Measurements from ENCODE around the gene ALCAM.

ALCAM gene

GRCh38 chr3:105525531-105525930 lies 158.8 kb downstream of the ALCAM start:
- no peak for DNase-seq

GRCh38 chr3:105526360-105527111 lies 159.8 kb downstream of the ALCAM start:
- peak in 16 of 56 donors; percentile 14 to 70 (median 38) for DNase-seq

- no peak for DNase-seq
These were observed 160.8 kb downstream of the ALCAM start for GRCh38 chr3:105527535-105527934.

- DNase-seq: no peak
These were observed 161.2 kb downstream of the ALCAM start for GRCh38 chr3:105527949-105528348.

GRCh38 chr3:105528955-105529354 lies 162.2 kb downstream of the ALCAM start:
- DNase-seq: no peak

- no peak for DNase-seq
These were observed 162.7 kb downstream of the ALCAM start for GRCh38 chr3:105529456-105529855.

GRCh38 chr3:105532251-105532650 lies 165.5 kb downstream of the ALCAM start:
- DNase-seq: no peak

- no peak for DNase-seq
These were observed 167.3 kb downstream of the ALCAM start for GRCh38 chr3:105533960-105534359.

GRCh38 chr3:105534491-105534890 lies 167.8 kb downstream of the ALCAM start:
- no peak for DNase-seq

GRCh38 chr3:105537371-105538080 lies 170.8 kb downstream of the ALCAM start:
- no peak for DNase-seq

GRCh38 chr3:105538483-105538882 lies 171.8 kb downstream of the ALCAM start:
- no peak for DNase-seq

GRCh38 chr3:105539897-105540296 lies 173.2 kb downstream of the ALCAM start:
- no peak for DNase-seq

- DNase-seq: no peak
These were observed 175.7 kb downstream of the ALCAM start for GRCh38 chr3:105542282-105543019.

GRCh38 chr3:105545051-105545450 lies 178.3 kb downstream of the ALCAM start:
- no peak for DNase-seq

- no peak for DNase-seq
These were observed 187.1 kb downstream of the ALCAM start for GRCh38 chr3:105553851-105554250.

- DNase-seq: no peak
These were observed 188.5 kb downstream of the ALCAM start for GRCh38 chr3:105555206-105555605.

GRCh38 chr3:105559856-105560255 lies 193.1 kb downstream of the ALCAM start:
- no peak for DNase-seq

GRCh38 chr3:105561876-105562275 lies 195.2 kb downstream of the ALCAM start:
- DNase-seq: no peak

GRCh38 chr3:105564546-105565288 lies 198.0 kb downstream of the ALCAM start:
- no peak for DNase-seq

- DNase-seq: no peak
These were observed 204.3 kb downstream of the ALCAM start for GRCh38 chr3:105571005-105571404.

GRCh38 chr3:105572501-105572900 lies 205.8 kb downstream of the ALCAM start:
- DNase-seq: no peak

- DNase-seq: no peak
These were observed 212.7 kb downstream of the ALCAM start for GRCh38 chr3:105579439-105579838.

All from amygdala (tissue), 56 donors.